SU-DHL-6 (cell line): ENCODE measurements around the gene RNASE13.

ENCODE experiments used
- H2AFZ ChIP-seq: fragments of 200-600 bp; sonication (generic); 2 replicates; pipeline ENCODE4 v1.6.1; 2014; ENCODE audit warnings: low read depth, mild to moderate bottlenecking, moderate library complexity, mixed read lengths, antibody characterized with exemption, low read length; ENCODE audit not compliant: severe bottlenecking
- H3F3A ChIP-seq: fragments of 200-600 bp; shearing (Covaris generic); 2 replicates; pipeline ENCODE4 v1.6.0; 2016; ENCODE audit warnings: antibody characterized with exemption, mild to moderate bottlenecking; ENCODE audit not compliant: insufficient read depth
- H3K27ac ChIP-seq: fragments of 200-600 bp; sonication (generic); 2 replicates; pipeline ENCODE4 v1.5.1; 2016; ENCODE audit warnings: low read depth, mild to moderate bottlenecking, low read length, moderate library complexity, mixed read lengths
- H3K27me3 ChIP-seq: fragments of 200-600 bp; sonication (generic), shearing (Covaris generic); 2 replicates; pipeline ENCODE4 v1.6.0; 2014; ENCODE audit warnings: mild to moderate bottlenecking, low read length
- H3K36me3 ChIP-seq: fragments of 200-600 bp; sonication (generic); 2 replicates; pipeline ENCODE4 v1.6.1; 2014; ENCODE audit warnings: mild to moderate bottlenecking, low read length, mixed read lengths
- H3K4me2 ChIP-seq: fragments of 300-600, 200-600 bp; shearing (Covaris generic), sonication (generic); 2 replicates; pipeline ENCODE4 v1.6.0; 2014; ENCODE audit warnings: low read length, low read depth, mild to moderate bottlenecking; ENCODE audit not compliant: poor library complexity, severe bottlenecking
- H3K4me3 ChIP-seq: fragments of 200-600 bp; sonication (generic); 2 replicates; pipeline ENCODE4 v1.5.1; 2014; ENCODE audit warnings: antibody characterized with exemption, low read length, mild to moderate bottlenecking, mixed read lengths; ENCODE audit not compliant: insufficient read depth, poor library complexity, severe bottlenecking
- H3K79me2 ChIP-seq: fragments of 200-600 bp; sonication (generic); 2 replicates; pipeline ENCODE4 v1.6.1; 2014; ENCODE audit warnings: mild to moderate bottlenecking, low read length, moderate library complexity; ENCODE audit not compliant: insufficient read depth
- H3K9ac ChIP-seq: fragments of 200-600 bp; sonication (generic); 2 replicates; pipeline ENCODE4 v1.7.0; 2014; ENCODE audit warnings: mild to moderate bottlenecking, low read length
- H3K9me2 ChIP-seq: fragments of 200-600 bp; sonication (generic); replicated peaks from 2 replicates; pipeline ENCODE4 v1.6.1; 2014; ENCODE audit warnings: low read length; ENCODE audit not compliant: insufficient read depth
- H3K9me3 ChIP-seq: fragments of 200-600 bp; sonication (generic); 2 replicates; pipeline ENCODE4 v1.6.1; 2014; ENCODE audit warnings: low read length, mixed read lengths; ENCODE audit not compliant: insufficient read depth
- H4K20me1 ChIP-seq: fragments of 200-600 bp; sonication (generic); 2 replicates; pipeline ENCODE4 v1.6.1; 2014; ENCODE audit warnings: low read depth, mild to moderate bottlenecking, antibody characterized with exemption, low read length, moderate library complexity, mixed read lengths
- CTCF ChIP-seq: fragments of 200-600 bp; sonication (generic); IDR thresholded peaks from one replicate; pipeline ENCODE4 v1.5.1; 2017; ENCODE audit warnings: antibody characterized with exemption, mild to moderate bottlenecking, low read length, moderate library complexity; ENCODE audit not compliant: insufficient read depth, poor library complexity, severe bottlenecking
- EZH2phosphoT487 ChIP-seq: fragments of 200-600 bp; sonication (generic), shearing (Covaris generic); conservative IDR thresholded peaks from 2 replicates; pipeline ENCODE4 v1.6.1; 2018; ENCODE audit warnings: mild to moderate bottlenecking, antibody characterized with exemption, low read length, moderate library complexity, mixed read lengths

RNASE13 gene

GRCh38 chr14:21058903-21059302 is 24.3 kb upstream of the RNASE13 start:
- Histone ChIP-seq H3F3A (no peaks in the 10 kb centered on the region), H4K20me1 (no peaks in the 10 kb centered on the region), H3K4me3 (no peak overlapping the region), H3K27ac (no peak overlapping the region), H3K9me3 (no peaks in the 10 kb centered on the region), H3K4me2 (no peak overlapping the region), H2AFZ (no peak overlapping the region), H3K79me2 (no peaks in the 10 kb centered on the region), H3K27me3 (no peaks in the 10 kb centered on the region), H3K9me2 (no peaks in the 10 kb centered on the region), H3K9ac (no peak overlapping the region), H3K36me3 (no peaks in the 10 kb centered on the region)
- TF ChIP-seq CTCF (no peak), EZH2phosphoT487 (no peak)

GRCh38 chr14:21057803-21058675 is 23.4 kb upstream of the RNASE13 start, which contains the start of gene RNASE8:
Gene RNASE8, plus strand, starts transcription at chr14:21057822. Its CDS starts 71 bp downstream, at chr14:21057893.
- no peak within 1 kb of the TSS for H2AFZ ChIP-seq
- no peak within 1 kb of the TSS for H3K4me3 ChIP-seq
- no peaks in the 10 kb centered on the region for H4K20me1 ChIP-seq
- no peaks in the 10 kb centered on the region for H3K9me2 ChIP-seq
- H3F3A ChIP-seq = no peaks in the 10 kb centered on the region
- H3K27ac ChIP-seq = no peak within 1 kb of the TSS
- H3K9me3 ChIP-seq = no peaks in the 10 kb centered on the region
- no peak within 1 kb of the TSS for H3K9ac ChIP-seq
- no peak within 1 kb of the TSS for H3K4me2 ChIP-seq
- no peaks in the 10 kb centered on the region for H3K27me3 ChIP-seq
- no peaks in the 10 kb centered on the region for H3K36me3 ChIP-seq
- H3K79me2 ChIP-seq = no peaks in the 10 kb centered on the region
- no peak for TF ChIP-seq EZH2phosphoT487

GRCh38 chr14:21056520-21057163 is 22.0 kb upstream of the RNASE13 start:
- Histone ChIP-seq H3F3A (no peaks in the 10 kb centered on the region), H3K9ac (no peak overlapping the region), H4K20me1 (no peaks in the 10 kb centered on the region), H3K9me2 (no peaks in the 10 kb centered on the region), H3K9me3 (no peaks in the 10 kb centered on the region), H3K27ac (no peak overlapping the region), H3K79me2 (no peaks in the 10 kb centered on the region), H3K36me3 (no peaks in the 10 kb centered on the region), H3K4me3 (no peak overlapping the region), H3K4me2 (no peak overlapping the region), H2AFZ (no peak overlapping the region), H3K27me3 (no peaks in the 10 kb centered on the region)
- TF ChIP-seq EZH2phosphoT487 (no peak), CTCF (no peak)
